MCF 10A (cell line): ENCODE measurements around the gene OR5A1. TPM values are rescaled to one million over a fixed set of nuclear protein-coding genes. Genes with fewer than 3 reads are reported as not detected.

Experiments used
- BruUV-seq: library from RNA; stranded (reverse); fragments of 400-500 nt; replicated peaks from 2 replicates; lab custom pipeline; 2021; lab: Mats Ljungman, UMichigan
- CTCF ChIA-PET: fragments of 300-600 bp; sonication (Branson Sonifier 250); formaldehyde crosslinking; extraction: SDS; loops from one replicate; lab custom pipeline; 2021; ENCODE audit warnings: antibody characterized with exemption, inconsistent platforms; lab: Yijun Ruan, JAX
- POLR2A ChIA-PET: fragments of 300-600, 350-650 bp; sonication (Branson Sonifier 250); formaldehyde crosslinking; extraction: SDS; loops from one replicate; lab custom pipeline; 2020; ENCODE audit warnings: antibody characterized with exemption, inconsistent platforms; lab: Yijun Ruan, JAX
- DNase-seq: peaks from one replicate; pipeline ENCODE4 v3.0.0-alpha.2; 2018; ENCODE audit not compliant: unreplicated experiment
- H3K27ac Mint-ChIP-seq: one replicate; pipeline ENCODE4 v1.8.0; 2022; ENCODE audit warnings: mild to moderate bottlenecking, low read depth, mixed read lengths; ENCODE audit not compliant: unreplicated experiment
- H3K27me3 Mint-ChIP-seq: one replicate; pipeline ENCODE4 v1.8.0; 2022; ENCODE audit warnings: mixed read lengths; ENCODE audit not compliant: insufficient read depth, unreplicated experiment
- H3K36me3 Mint-ChIP-seq: one replicate; pipeline ENCODE4 v1.8.0; 2022; ENCODE audit warnings: mild to moderate bottlenecking, moderate library complexity, mixed read lengths; ENCODE audit not compliant: insufficient read depth, unreplicated experiment
- H3K4me1 Mint-ChIP-seq: one replicate; pipeline ENCODE4 v1.8.0; 2022; ENCODE audit warnings: mixed read lengths; ENCODE audit not compliant: insufficient read depth, unreplicated experiment
- H3K4me3 Mint-ChIP-seq: one replicate; pipeline ENCODE4 v1.8.0; 2022; ENCODE audit warnings: mild to moderate bottlenecking, moderate library complexity, mixed read lengths; ENCODE audit not compliant: unreplicated experiment
- H3K9me3 Mint-ChIP-seq: one replicate; pipeline ENCODE4 v1.8.0; 2022; ENCODE audit warnings: mixed read lengths; ENCODE audit not compliant: unreplicated experiment
- CTCF ChIP-seq: fragments of 200-600 bp; IDR thresholded peaks from one replicate; pipeline ENCODE4 v1.8.0; 2022; ENCODE audit warnings: antibody characterized with exemption, mild to moderate bottlenecking; ENCODE audit not compliant: unreplicated experiment
- intact Hi-C: fragments of 100-400 bp; cut with micrococcal nuclease; formaldehyde crosslinking; loops from 2 replicates; pipeline ENCODE4 v1.14.1; 2022
- total RNA-seq: library from RNA; stranded (reverse); gene quantifications from 2 replicates; pipeline ENCODE4 v1.2.3, GENCODE V29; 2022

The OR5A1 gene
- total RNA-seq, 1 experiment from 2014 or later = not detected

GRCh38 chr11:59448484-59448883, 12.2 kb downstream of the OR5A1 start:
- Mint-ChIP-seq H3K27ac (no peak overlapping the region), H3K27me3 (peaks cover 22% of the 10 kb centered on the region), H3K36me3 (no peaks in the 10 kb centered on the region), H3K4me1 (no peaks in the 10 kb centered on the region), H3K4me3 (no peak overlapping the region), H3K9me3 (peaks cover 8% of the 10 kb centered on the region)
- no peak for TF ChIP-seq CTCF
- no peak for DNase-seq
- ChIA-PET CTCF (no interaction called here), POLR2A (no interaction called here)
- intact Hi-C loops = no loop called here
- no TSS peak for BruUV-seq

GRCh38 chr11:59456661-59457060, 20.4 kb downstream of the OR5A1 start, which contains the start of gene OR4D6:
OR4D6 (plus strand) TSS chr11:59456961; CDS start chr11:59456961, 0 bp downstream.
- no peak for DNase-seq
- CTCF ChIA-PET = interaction anchor here (0.5 kb wide), 1 partner anchor 14 kb away, joined by 4 read pairs; no protein-coding TSS in a partner anchor
- Mint-ChIP-seq H3K9me3 (no peaks in the 10 kb centered on the region), H3K4me1 (no peaks in the 10 kb centered on the region), H3K27me3 (no peaks in the 10 kb centered on the region), H3K36me3 (no peaks in the 10 kb centered on the region), H3K27ac (no peak within 1 kb of the TSS), H3K4me3 (no peak within 1 kb of the TSS)
- intact Hi-C loops = no loop called here
- POLR2A ChIA-PET = no interaction called here
- no peak for TF ChIP-seq CTCF
- no TSS peak for BruUV-seq

- ChIA-PET POLR2A (no interaction called here), CTCF (interaction anchor here (1.2 kb wide), 1 partner anchor 402 kb away, joined by 4 read pairs; no protein-coding TSS in a partner anchor)
- DNase-seq = no peak
- no TSS peak for BruUV-seq
- H3K27ac Mint-ChIP-seq = no peak overlapping the region
- no peaks in the 10 kb centered on the region for H3K27me3 Mint-ChIP-seq
- no peaks in the 10 kb centered on the region for H3K36me3 Mint-ChIP-seq
- intact Hi-C loops = no loop called here
- H3K4me3 Mint-ChIP-seq = no peak overlapping the region
- H3K4me1 Mint-ChIP-seq = no peaks in the 10 kb centered on the region
- H3K9me3 Mint-ChIP-seq = no peaks in the 10 kb centered on the region
- TF ChIP-seq CTCF = no peak
These were observed 23.6 kb downstream of the OR5A1 start for GRCh38 chr11:59459916-59460315.

GRCh38 chr11:59463190-59463641, 26.9 kb downstream of the OR5A1 start:
- H3K4me1 Mint-ChIP-seq = no peaks in the 10 kb centered on the region
- no peak overlapping the region for H3K4me3 Mint-ChIP-seq
- intact Hi-C loops = no loop called here
- peak; percentile 17 for DNase-seq
- no peak overlapping the region for H3K27ac Mint-ChIP-seq
- H3K9me3 Mint-ChIP-seq = no peaks in the 10 kb centered on the region
- ChIA-PET CTCF (interaction anchor here (0.5 kb wide), 1 partner anchor 634 kb away, joined by 3 read pairs; no protein-coding TSS in a partner anchor), POLR2A (no interaction called here)
- no TSS peak for BruUV-seq
- no peaks in the 10 kb centered on the region for H3K27me3 Mint-ChIP-seq
- no peak for TF ChIP-seq CTCF
- no peaks in the 10 kb centered on the region for H3K36me3 Mint-ChIP-seq
